Tibial nerve (tissue), 3 donors: ENCODE data around the gene TNS3.

ENCODE experiments used
- CTCF ChIP-seq, 5 experiments: fragments of 200-600 bp in 3 of 5; fragments of 450-650 bp in 2 of 5; sonication (generic) in 3 of 5; IDR thresholded peaks; one replicate each; pipeline ENCODE4 v1.5.1; 2016 to 2019; ENCODE audit warnings: antibody characterized with exemption in 5 of 5, mild to moderate bottlenecking in 3 of 5, moderate library complexity in 2 of 5
- POLR2A ChIP-seq, 2 donors: fragments of 450-650 bp; IDR thresholded peaks; one replicate each; pipeline ENCODE4 v1.6.1; 2017; ENCODE audit warnings: antibody characterized with exemption in 2 of 2, mild to moderate bottlenecking in 2 of 2, moderate library complexity in 2 of 2

GRCh38 chr7:47570649-47571050, 11.3 kb downstream of the TNS3 start:
- no peak for TF ChIP-seq CTCF (IDR thresholded peaks at IDR 0.05)
- TF ChIP-seq POLR2A (IDR thresholded peaks at IDR 0.05): no peak
